ENCODE measurements around the gene ZNF438.

DNA sequence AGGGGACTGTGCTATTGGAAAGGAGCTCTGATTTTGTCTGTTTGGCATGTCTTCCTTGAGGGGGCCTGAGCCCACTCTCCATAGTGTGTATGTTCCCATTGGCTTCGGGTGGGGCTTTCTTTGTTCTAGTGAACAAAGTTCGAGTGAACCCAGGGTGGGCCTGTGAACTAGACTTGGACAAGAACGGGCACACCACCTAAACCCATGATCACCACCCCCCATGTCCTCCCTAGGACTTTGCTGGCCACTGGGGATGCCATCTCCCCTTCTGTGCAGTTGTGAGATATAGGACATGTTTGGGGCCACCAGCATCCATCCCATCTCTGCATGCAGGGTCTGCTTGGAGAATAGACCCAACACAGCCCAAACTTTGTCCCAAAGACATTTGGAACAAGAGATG, 206.6 kb downstream of the ZNF438 start:
- TF ChIP-seq, protein P1, sequence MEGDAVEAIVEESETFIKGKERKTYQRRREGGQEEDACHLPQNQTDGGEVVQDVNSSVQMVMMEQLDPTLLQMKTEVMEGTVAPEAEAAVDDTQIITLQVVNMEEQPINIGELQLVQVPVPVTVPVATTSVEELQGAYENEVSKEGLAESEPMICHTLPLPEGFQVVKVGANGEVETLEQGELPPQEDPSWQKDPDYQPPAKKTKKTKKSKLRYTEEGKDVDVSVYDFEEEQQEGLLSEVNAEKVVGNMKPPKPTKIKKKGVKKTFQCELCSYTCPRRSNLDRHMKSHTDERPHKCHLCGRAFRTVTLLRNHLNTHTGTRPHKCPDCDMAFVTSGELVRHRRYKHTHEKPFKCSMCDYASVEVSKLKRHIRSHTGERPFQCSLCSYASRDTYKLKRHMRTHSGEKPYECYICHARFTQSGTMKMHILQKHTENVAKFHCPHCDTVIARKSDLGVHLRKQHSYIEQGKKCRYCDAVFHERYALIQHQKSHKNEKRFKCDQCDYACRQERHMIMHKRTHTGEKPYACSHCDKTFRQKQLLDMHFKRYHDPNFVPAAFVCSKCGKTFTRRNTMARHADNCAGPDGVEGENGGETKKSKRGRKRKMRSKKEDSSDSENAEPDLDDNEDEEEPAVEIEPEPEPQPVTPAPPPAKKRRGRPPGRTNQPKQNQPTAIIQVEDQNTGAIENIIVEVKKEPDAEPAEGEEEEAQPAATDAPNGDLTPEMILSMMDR (IDR thresholded peaks at IDR 0.05; ENCODE audit: borderline replicate concordance, extremely low read depth, low read length, poor library complexity, severe bottlenecking): no peak
- TF ChIP-seq EZH2 (IDR thresholded peaks at IDR 0.05; ENCODE audit: borderline replicate concordance, low read depth, low read length, severe bottlenecking): no peak
